Cardiac septum (tissue), 1 donor: ENCODE measurements around the gene KISS1. TPM values are rescaled to one million over a fixed set of nuclear protein-coding genes. Genes with fewer than 3 reads are reported as not detected.
"Not testable (repeated sequence)": the region's sequence is repeated elsewhere in the genome, so short reads cannot be mapped to it uniquely, and the experiment has no call there.

ENCODE experiments used
- DNase-seq: peaks from one replicate; pipeline ENCODE4 v3.0.0-alpha.2; 2020; ENCODE audit warnings: low spot score
- intact Hi-C: fragments of 100-400 bp; cut with DNase I; formaldehyde crosslinking; loops from one replicate; pipeline ENCODE4 v1.14.0; 2022
- long read RNA-seq: library from polyadenylated mRNA; unstranded; transcript quantifications from one replicate; pipeline ENCODE4 v2.0.0, GENCODE V29; 2021
- total RNA-seq: library from RNA; stranded (reverse); fragmentation: NEBNext Ultra II Directional; extraction: Animal tissue kit (Norgen Biotek cat#: 25700); gene quantifications from one replicate; pipeline ENCODE4 v1.2.1, GENCODE V29; 2021
- donor health status: DM: no; HTN: no; CAD: no.

KISS1 gene
- not detected for total RNA-seq
- long read RNA-seq = 0 reads

- peak; percentile 71 for DNase-seq
- intact Hi-C loops = no loop called here
These were observed at the start of gene KISS1 for GRCh38 chr1:204196068-204196795. Gene KISS1, minus strand, starts transcription at chr1:204196491. Its CDS starts 3,615 bp downstream, at chr1:204192876.

GRCh38 chr1:204242920-204243319, 46.6 kb upstream of the KISS1 start:
- intact Hi-C loops = no loop called here

GRCh38 chr1:204241914-204242313, 45.6 kb upstream of the KISS1 start:
- no peak for DNase-seq
- intact Hi-C loops = no loop called here

More at GRCh38 chr1:204242920-204243319, 46.6 kb upstream of the KISS1 start:
- no peak for DNase-seq

GRCh38 chr1:204241050-204241449, 44.8 kb upstream of the KISS1 start:
- intact Hi-C loops = no loop called here
- DNase-seq = no peak

GRCh38 chr1:204240233-204240632, 43.9 kb upstream of the KISS1 start:
- intact Hi-C loops = no loop called here
- DNase-seq = no peak

- DNase-seq, intact Hi-C loops: not testable (repeated sequence)
These were observed 43.1 kb upstream of the KISS1 start for GRCh38 chr1:204239401-204239800.

- intact Hi-C loops, DNase-seq: not testable (repeated sequence)
These were observed 42.2 kb upstream of the KISS1 start for GRCh38 chr1:204238520-204238919.

- DNase-seq, intact Hi-C loops: not testable (repeated sequence)
These were observed 41.2 kb upstream of the KISS1 start for GRCh38 chr1:204237515-204237914.

GRCh38 chr1:204232526-204232925, 36.2 kb upstream of the KISS1 start:
- intact Hi-C loops = no loop called here
- DNase-seq = no peak

- DNase-seq = peak; percentile 51
- intact Hi-C loops = no loop called here
These were observed 33.9 kb upstream of the KISS1 start for GRCh38 chr1:204230211-204230610.

GRCh38 chr1:204228896-204229295, 32.6 kb upstream of the KISS1 start:
- no peak for DNase-seq
- intact Hi-C loops = no loop called here

GRCh38 chr1:204227996-204228785, 31.9 kb upstream of the KISS1 start:
- intact Hi-C loops = no loop called here
- no peak for DNase-seq

GRCh38 chr1:204227351-204227750, 31.1 kb upstream of the KISS1 start:
- intact Hi-C loops = no loop called here
- DNase-seq = no peak

GRCh38 chr1:204225841-204226735, 29.8 kb upstream of the KISS1 start:
- intact Hi-C loops = no loop called here
- DNase-seq = peak; percentile 70

- intact Hi-C loops = no loop called here
- DNase-seq = peak; percentile 10
These were observed 28.4 kb upstream of the KISS1 start for GRCh38 chr1:204224655-204225054.

- peak; percentile 60 for DNase-seq
- intact Hi-C loops = no loop called here
These were observed 27.0 kb upstream of the KISS1 start for GRCh38 chr1:204223129-204223860.

- DNase-seq = no peak
- intact Hi-C loops = no loop called here
These were observed 26.4 kb upstream of the KISS1 start for GRCh38 chr1:204222764-204223055.

GRCh38 chr1:204222006-204222763, 25.9 kb upstream of the KISS1 start:
- intact Hi-C loops = no loop called here
- DNase-seq = peak; percentile 74

- intact Hi-C loops = no loop called here
- DNase-seq = no peak
These were observed 25.0 kb upstream of the KISS1 start for GRCh38 chr1:204221271-204221670.
